Pancreas (tissue), 10 donors: Measurements from ENCODE around the gene TSPAN9. TPM values are rescaled to one million over a fixed set of nuclear protein-coding genes. Genes with fewer than 3 reads are reported as not detected.

ENCODE experiments used
- ATAC-seq, 4 donors: fragments of 200-7000 bp; cut with Tn5 transposase; one replicate each; pipeline versions ENCODE4 v1.8.0 to v1.9.1; 2020; ENCODE audit warnings: mild to moderate bottlenecking in 4 of 4, moderate library complexity in 4 of 4
- DNase-seq, 6 donors: peaks; one replicate each; pipeline ENCODE4 v3.0.0-alpha.2; 2020
- FAIRE-seq: peaks from 2 replicates; lab custom pipeline; 2012; peaks lifted over from hg19 to GRCh38; lab: Jason Lieb, UNC
- H3K27ac ChIP-seq, 4 donors: fragments of 200-600 bp; sonication (generic); 1 replicate in 3 of 4; 2 replicates in 1 of 4; pipeline versions ENCODE4 v1.5.0 to v1.8.0; 2020
- H3K27me3 ChIP-seq, 4 donors: fragments of 200-600 bp; one replicate each; pipeline ENCODE4 v1.8.0; 2021
- H3K36me3 ChIP-seq, 3 donors: fragments of 200-600 bp; sonication (generic) in 1 of 3; one replicate each; pipeline versions ENCODE4 v1.5.0 to v1.8.0; 2020 to 2021
- H3K4me1 ChIP-seq, 3 donors: fragments of 200-600 bp; one replicate each; pipeline ENCODE4 v1.8.0; 2021
- H3K4me3 ChIP-seq, 4 donors: fragments of 200-600 bp; sonication (generic) in 2 of 4; one replicate each; pipeline versions ENCODE4 v1.5.0 to v1.8.0; 2020 to 2021
- H3K9me3 ChIP-seq, 4 donors: fragments of 200-600 bp; one replicate each; pipeline ENCODE4 v1.8.0; 2021
- WGBS, 2 donors: extraction: QIAGEN DNeasy Blood & Tissue Kit; methylation state at CpG; one replicate each; pipeline ENCODE4 v1.1.7; 2013; 5-methylcytosine and 5-hydroxymethylcytosine counted together
- intact Hi-C, 3 donors: fragments of 100-400 bp; cut with DNase I; formaldehyde crosslinking; loops; one replicate each; pipeline versions ENCODE4 v1.11.1 to v1.14.2; 2022
- polyA plus RNA-seq, 2 donors: library from polyadenylated mRNA; stranded (reverse); fragments of 200-250 nt; gene quantifications; one replicate each; pipeline ENCODE4 v1.2.3, GENCODE V29; 2013
- total RNA-seq, 6 donors: library from RNA; stranded (reverse); fragmentation: NEBNext Ultra II Directional in 4 of 6; extraction: Animal tissue kit (Norgen Biotek cat#: 25700) in 4 of 6; gene quantifications; one replicate each; pipeline versions ENCODE4 v1.2.1 to v1.2.4, GENCODE V29; 2021 to 2023
- TF ChIP-seq, protein P1 (sequence below), 4 donors: fragments of 200-600 bp; sonication (generic) in 3 of 4; IDR thresholded peaks; one replicate each; pipeline versions ENCODE4 v1.5.0 to v1.8.0; 2021; ENCODE audit warnings: antibody characterized with exemption in 4 of 4
- donor health status: healthy with polysubstance abuse.
- donor health status: DM: no; HTN: no; CAD: no; lungs with moderate emphysema.
- donor health status: DM: no; HTN: no; CAD: no.
- donor health status: control.
- donor health status: control.
- donor health status: Bipolar disorder and iron deficiency.
- donor health status: DM: yes; HTN: yes; CAD: no.
- donor health status: DM: no; HTN: no; CAD: no.
- donor health status: DM: no; HTN: no; CAD: no.
- donor health status: DM: yes; HTN: yes; CAD: no.

Gene TSPAN9
- total and polyA plus RNA-seq, 8 donors: 7.8 to 19.5 (median 13.0) TPM

DNA sequence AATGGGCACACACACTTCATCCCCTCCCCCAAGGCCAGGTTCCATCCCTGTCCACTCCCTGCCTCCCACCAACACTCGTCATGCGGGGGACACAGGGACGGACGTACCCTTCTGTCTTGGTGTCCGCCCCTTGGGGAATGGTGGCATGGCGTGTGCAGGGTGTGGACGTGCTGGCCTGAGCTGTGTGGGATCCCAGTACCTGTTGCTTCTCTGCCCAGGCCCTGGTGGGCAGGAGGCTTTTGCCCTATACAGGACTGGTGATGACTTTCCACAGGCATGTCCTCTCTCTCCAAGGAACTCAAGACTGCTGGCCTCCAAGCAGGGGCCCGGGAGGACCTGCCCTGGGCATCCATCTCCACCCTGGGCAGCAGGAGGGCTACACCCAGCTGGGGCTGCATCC is 218.0 kb downstream of the TSPAN9 start:
- no peak for FAIRE-seq

DNA sequence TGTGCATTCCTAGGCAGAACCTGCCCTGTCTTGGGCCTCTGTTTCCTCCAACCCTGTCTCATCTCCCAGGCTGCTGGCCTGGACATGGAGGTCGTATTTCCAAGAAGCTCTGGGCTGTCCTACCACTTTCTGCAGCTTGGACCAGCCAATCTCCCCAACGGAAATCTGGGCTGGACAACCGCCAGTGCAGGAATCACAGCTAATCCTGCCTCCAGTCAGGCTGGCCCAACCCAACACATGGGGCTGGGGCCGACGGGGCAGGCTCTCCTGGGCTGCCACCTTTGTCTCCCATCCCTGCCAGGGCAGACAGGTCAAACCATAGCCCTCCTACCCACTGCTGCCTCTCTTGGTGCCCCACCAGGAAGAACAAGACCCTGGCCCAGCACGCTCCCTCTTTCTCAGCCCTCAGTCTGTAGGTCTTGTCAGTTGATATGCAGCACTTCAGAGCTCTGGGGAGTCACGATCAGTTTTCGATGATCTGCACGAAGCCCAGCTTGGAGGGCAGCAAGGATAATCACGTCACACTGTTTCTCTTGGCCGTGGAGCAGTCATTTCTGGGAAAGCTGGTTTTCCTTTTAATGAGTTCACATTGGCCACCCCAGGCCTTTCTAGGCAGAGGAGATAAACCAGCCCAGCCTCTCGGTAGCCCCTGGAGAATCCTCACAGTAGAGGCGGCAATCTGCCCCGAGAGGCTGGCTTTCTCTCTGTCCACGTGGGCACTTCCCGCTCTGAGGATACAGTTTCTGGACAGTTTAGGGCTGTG is 218.6 kb downstream of the TSPAN9 start:
- intact Hi-C loops: loop anchor here in 2 of 3 donors (10.0 kb wide), 2 partner anchors 479 to 509 kb away; no protein-coding TSS in a partner anchor
- H3K27me3 ChIP-seq: no peaks in the 10 kb centered on the region
- TF ChIP-seq, protein P1, sequence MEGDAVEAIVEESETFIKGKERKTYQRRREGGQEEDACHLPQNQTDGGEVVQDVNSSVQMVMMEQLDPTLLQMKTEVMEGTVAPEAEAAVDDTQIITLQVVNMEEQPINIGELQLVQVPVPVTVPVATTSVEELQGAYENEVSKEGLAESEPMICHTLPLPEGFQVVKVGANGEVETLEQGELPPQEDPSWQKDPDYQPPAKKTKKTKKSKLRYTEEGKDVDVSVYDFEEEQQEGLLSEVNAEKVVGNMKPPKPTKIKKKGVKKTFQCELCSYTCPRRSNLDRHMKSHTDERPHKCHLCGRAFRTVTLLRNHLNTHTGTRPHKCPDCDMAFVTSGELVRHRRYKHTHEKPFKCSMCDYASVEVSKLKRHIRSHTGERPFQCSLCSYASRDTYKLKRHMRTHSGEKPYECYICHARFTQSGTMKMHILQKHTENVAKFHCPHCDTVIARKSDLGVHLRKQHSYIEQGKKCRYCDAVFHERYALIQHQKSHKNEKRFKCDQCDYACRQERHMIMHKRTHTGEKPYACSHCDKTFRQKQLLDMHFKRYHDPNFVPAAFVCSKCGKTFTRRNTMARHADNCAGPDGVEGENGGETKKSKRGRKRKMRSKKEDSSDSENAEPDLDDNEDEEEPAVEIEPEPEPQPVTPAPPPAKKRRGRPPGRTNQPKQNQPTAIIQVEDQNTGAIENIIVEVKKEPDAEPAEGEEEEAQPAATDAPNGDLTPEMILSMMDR (IDR thresholded peaks at IDR 0.05): no peak
- peaks cover 15 to 25% (median 20%) of the 10 kb centered on the region in 3 donors for H3K4me1 ChIP-seq
- FAIRE-seq: no peak
- H3K36me3 ChIP-seq: no peaks in the 10 kb centered on the region
- H3K9me3 ChIP-seq: no peaks in the 10 kb centered on the region
- peak overlapping the region in 2 of 4 donors; percentile 24 to 39 for H3K27ac ChIP-seq
- DNase-seq: peak in 4 of 6 donors; percentile 57 to 72 (median 68)
- H3K4me3 ChIP-seq: no peak overlapping the region
- peak; percentile 2 to 22 (median 18) for ATAC-seq
- 46 to 61% methylated on average over 16 of the region's 16 CpGs for WGBS, 2 donors

More for the DNA sequence above, 218.0 kb downstream of the TSPAN9 start:
- H3K27ac ChIP-seq: peak overlapping the region in 1 of 4 donors; percentile 39
- no peak overlapping the region for H3K4me3 ChIP-seq
- DNase-seq: no peak
- ATAC-seq: no peak
- TF ChIP-seq, protein P1 (IDR thresholded peaks at IDR 0.05): no peak
- no peaks in the 10 kb centered on the region for H3K27me3 ChIP-seq
- H3K36me3 ChIP-seq: no peaks in the 10 kb centered on the region
- peaks cover 15 to 25% (median 15%) of the 10 kb centered on the region in 3 donors for H3K4me1 ChIP-seq
- intact Hi-C loops: loop anchor here in 2 of 3 donors (10.0 kb wide), 2 partner anchors 480 to 510 kb away; no protein-coding TSS in a partner anchor
- H3K9me3 ChIP-seq: no peaks in the 10 kb centered on the region
- WGBS, 2 donors: 91 to 96% methylated on average over 8 of the region's 8 CpGs

GRCh38 chr12:3296409-3296701 is 219.2 kb downstream of the TSPAN9 start:
- peaks cover 15 to 25% (median 20%) of the 10 kb centered on the region in 3 donors for H3K4me1 ChIP-seq
- DNase-seq (peak; percentile 50 to 87 (median 71)), ATAC-seq (peak; percentile 34 to 62 (median 46)), FAIRE-seq (no peak)
- intact Hi-C loops: loop anchor here in 2 of 3 donors (10.0 kb wide), 2 partner anchors 478 to 508 kb away; no protein-coding TSS in a partner anchor
- H3K4me3 ChIP-seq: no peak overlapping the region
- WGBS, 2 donors: 46 to 50% methylated on average over 6 of the region's 6 CpGs
- H3K27me3 ChIP-seq: no peaks in the 10 kb centered on the region
- TF ChIP-seq, protein P1 (IDR thresholded peaks at IDR 0.05): no peak
- no peaks in the 10 kb centered on the region for H3K36me3 ChIP-seq
- peak overlapping the region in 2 of 4 donors; percentile 24 to 39 for H3K27ac ChIP-seq
- H3K9me3 ChIP-seq: no peaks in the 10 kb centered on the region

- Histone ChIP-seq H3K4me3 (no peak overlapping the region), H3K27ac (no peak overlapping the region), H3K27me3 (no peaks in the 10 kb centered on the region), H3K36me3 (no peaks in the 10 kb centered on the region), H3K4me1 (peaks cover 17 to 25% (median 20%) of the 10 kb centered on the region in 3 donors), H3K9me3 (no peaks in the 10 kb centered on the region)
- no peak for ATAC-seq
- intact Hi-C loops: loop anchor here in 2 of 3 donors (10.0 kb wide), 2 partner anchors 476 to 506 kb away; no protein-coding TSS in a partner anchor
- WGBS, 2 donors: 74 to 79% methylated on average over 17 of the region's 17 CpGs
- TF ChIP-seq, protein P1 (IDR thresholded peaks at IDR 0.05): no peak
- FAIRE-seq: no peak
- DNase-seq: no peak
These were observed 221.4 kb downstream of the TSPAN9 start for GRCh38 chr12:3298603-3299002.
